Mucosa of descending colon (tissue), 3 donors: ENCODE data around the gene KCNA2. TPM values are rescaled to one million over a fixed set of nuclear protein-coding genes. Genes with fewer than 3 reads are reported as not detected.

Source experiments
- ATAC-seq: fragments of 200-7000 bp; cut with Tn5 transposase; one replicate; pipeline ENCODE4 v1.9.1; 2020; ENCODE audit warnings: mild to moderate bottlenecking, moderate library complexity
- DNase-seq, 3 donors: peaks; one replicate each; pipeline ENCODE4 v3.0.0-alpha.2; 2020
- H3K36me3 ChIP-seq: fragments of 200-600 bp; one replicate; pipeline ENCODE4 v1.8.0; 2021; ENCODE audit warnings: low read depth, mild to moderate bottlenecking
- H3K4me1 ChIP-seq: fragments of 200-600 bp; one replicate; pipeline ENCODE4 v1.8.0; 2021; ENCODE audit warnings: low read depth, mild to moderate bottlenecking
- H3K4me3 ChIP-seq: fragments of 200-600 bp; one replicate; pipeline ENCODE4 v1.8.0; 2021; ENCODE audit warnings: mild to moderate bottlenecking
- H3K9me3 ChIP-seq: fragments of 200-600 bp; one replicate; pipeline ENCODE4 v1.8.0; 2021; ENCODE audit warnings: mild to moderate bottlenecking
- intact Hi-C, 2 donors: fragments of 100-400 bp; cut with DNase I in 1 of 2; cut with micrococcal nuclease in 1 of 2; formaldehyde crosslinking; loops; one replicate each; pipeline versions ENCODE4 v1.11.0 to v1.11.1; 2022; cut with DNase I, micrococcal nuclease
- total RNA-seq, 3 donors: library from RNA; stranded (reverse); fragmentation: NEBNext Ultra II Directional in 2 of 3; extraction: Animal tissue kit (Norgen Biotek cat#: 25700) in 2 of 3; gene quantifications; one replicate each; pipeline versions ENCODE4 v1.2.1 to v1.2.4, GENCODE V29; 2021 to 2023
- TF ChIP-seq, protein P1 (sequence below): fragments of 200-600 bp; IDR thresholded peaks from one replicate; pipeline ENCODE4 v1.8.0; 2022; ENCODE audit warnings: antibody characterized with exemption, mild to moderate bottlenecking
- donor health status: DM: no; HTN: no; CAD: no; lungs with moderate emphysema.
- donor health status: DM: no; HTN: no; CAD: no.
- donor health status: DM: no; HTN: yes; CAD: no.

KCNA2 gene
- total RNA-seq, 3 donors from 2014 or later, result 0.12 to 4.7 (median 0.46) TPM

DNA sequence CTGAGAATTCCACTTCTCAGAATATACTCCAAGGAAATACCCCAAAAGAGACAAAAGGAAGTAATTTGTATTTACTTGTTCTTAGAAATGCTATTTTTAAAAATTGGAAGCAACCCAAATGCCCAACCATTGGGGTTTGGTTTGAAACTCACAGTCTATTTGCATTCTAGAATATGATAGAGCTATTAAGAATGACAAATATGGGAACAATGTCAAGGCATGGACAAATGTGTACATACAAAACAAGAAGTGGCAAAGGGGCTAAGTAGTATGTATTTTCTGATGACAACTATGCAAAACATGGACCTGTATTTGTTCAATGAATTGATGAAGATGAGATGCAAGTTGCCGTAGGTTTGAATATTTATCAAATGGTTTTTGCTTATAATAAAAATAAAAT is 32.8 kb downstream of the KCNA2 start:
- ATAC-seq (no peak), DNase-seq (no peak)
- Histone ChIP-seq H3K4me1 (no peaks in the 10 kb centered on the region), H3K36me3 (no peaks in the 10 kb centered on the region), H3K4me3 (no peak overlapping the region), H3K9me3 (no peaks in the 10 kb centered on the region)
- intact Hi-C loops, result no loop called here
- TF ChIP-seq, protein P1, sequence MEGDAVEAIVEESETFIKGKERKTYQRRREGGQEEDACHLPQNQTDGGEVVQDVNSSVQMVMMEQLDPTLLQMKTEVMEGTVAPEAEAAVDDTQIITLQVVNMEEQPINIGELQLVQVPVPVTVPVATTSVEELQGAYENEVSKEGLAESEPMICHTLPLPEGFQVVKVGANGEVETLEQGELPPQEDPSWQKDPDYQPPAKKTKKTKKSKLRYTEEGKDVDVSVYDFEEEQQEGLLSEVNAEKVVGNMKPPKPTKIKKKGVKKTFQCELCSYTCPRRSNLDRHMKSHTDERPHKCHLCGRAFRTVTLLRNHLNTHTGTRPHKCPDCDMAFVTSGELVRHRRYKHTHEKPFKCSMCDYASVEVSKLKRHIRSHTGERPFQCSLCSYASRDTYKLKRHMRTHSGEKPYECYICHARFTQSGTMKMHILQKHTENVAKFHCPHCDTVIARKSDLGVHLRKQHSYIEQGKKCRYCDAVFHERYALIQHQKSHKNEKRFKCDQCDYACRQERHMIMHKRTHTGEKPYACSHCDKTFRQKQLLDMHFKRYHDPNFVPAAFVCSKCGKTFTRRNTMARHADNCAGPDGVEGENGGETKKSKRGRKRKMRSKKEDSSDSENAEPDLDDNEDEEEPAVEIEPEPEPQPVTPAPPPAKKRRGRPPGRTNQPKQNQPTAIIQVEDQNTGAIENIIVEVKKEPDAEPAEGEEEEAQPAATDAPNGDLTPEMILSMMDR, result no peak

DNA sequence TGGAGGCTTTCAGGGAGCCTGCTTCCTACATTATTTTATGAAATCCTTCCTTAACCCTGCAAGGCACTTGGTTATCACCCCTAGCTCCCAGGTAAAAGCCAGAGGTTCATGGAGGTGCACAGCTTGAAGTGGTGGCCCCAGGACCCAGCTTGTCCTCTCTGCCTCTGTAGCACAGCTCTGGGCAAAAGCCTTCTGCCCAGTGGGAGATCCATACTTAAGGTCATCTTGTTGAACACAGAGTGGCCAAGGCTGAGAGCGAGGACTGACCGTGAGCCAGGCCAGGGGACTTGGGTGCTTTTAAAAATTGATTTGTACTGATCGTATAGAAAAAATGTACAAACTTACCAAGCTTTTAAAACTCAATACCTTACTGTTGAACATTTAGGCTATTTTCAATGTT is 33.4 kb downstream of the KCNA2 start:
- Histone ChIP-seq H3K9me3 (no peaks in the 10 kb centered on the region), H3K4me1 (no peaks in the 10 kb centered on the region), H3K36me3 (no peaks in the 10 kb centered on the region), H3K4me3 (no peak overlapping the region)
- intact Hi-C loops, result no loop called here
- ATAC-seq (no peak), DNase-seq (no peak)
- TF ChIP-seq, protein P1, result no peak

DNA sequence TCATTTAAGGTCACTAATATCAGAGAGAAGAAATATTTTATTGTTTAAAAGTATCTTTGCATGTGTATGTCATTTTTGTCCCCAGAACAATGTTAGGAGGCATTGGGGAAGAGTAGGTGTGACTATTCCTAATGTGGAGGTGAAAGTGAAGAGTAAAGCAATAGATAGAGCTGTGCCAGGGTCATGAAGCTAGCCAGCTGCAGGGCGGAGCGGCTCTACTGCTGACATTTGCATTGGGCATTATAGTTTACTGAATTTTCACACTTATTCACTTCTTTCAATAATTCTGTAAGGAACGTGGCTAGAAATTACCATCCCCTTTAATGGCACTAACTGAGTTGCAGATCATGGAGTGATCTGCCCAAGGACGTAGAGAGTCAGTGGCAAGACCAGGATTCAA is 35.3 kb downstream of the KCNA2 start:
- Histone ChIP-seq H3K4me3 (no peak overlapping the region), H3K4me1 (no peaks in the 10 kb centered on the region), H3K36me3 (no peaks in the 10 kb centered on the region), H3K9me3 (no peaks in the 10 kb centered on the region)
- no peak for ATAC-seq
- intact Hi-C loops, result no loop called here
- DNase-seq, result no peak
- TF ChIP-seq, protein P1, result no peak

DNA sequence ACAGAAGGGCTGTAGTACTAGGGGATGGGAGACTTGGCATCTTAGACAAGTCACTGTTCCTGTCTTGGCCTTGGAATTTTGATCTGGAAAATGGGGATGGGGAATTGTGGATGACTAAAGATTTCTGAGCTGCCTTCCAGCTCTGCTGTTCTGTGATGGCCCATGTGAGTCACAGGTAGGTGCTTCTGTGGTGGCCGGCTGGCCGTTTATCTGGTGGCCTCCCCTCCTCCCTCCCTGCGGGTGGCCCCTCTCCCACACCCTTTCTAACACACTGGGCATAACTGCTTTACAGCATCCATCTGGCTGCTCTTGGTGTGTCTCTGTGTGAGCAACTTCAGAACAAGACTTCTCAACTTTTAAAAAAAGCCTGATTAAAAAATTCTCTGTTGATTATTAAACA is 35.9 kb downstream of the KCNA2 start:
- TF ChIP-seq, protein P1, result no peak
- H3K9me3 ChIP-seq, result no peaks in the 10 kb centered on the region
- DNase-seq (no peak), ATAC-seq (no peak)
- no peaks in the 10 kb centered on the region for H3K36me3 ChIP-seq
- intact Hi-C loops, result no loop called here
- H3K4me3 ChIP-seq, result no peak overlapping the region
- no peaks in the 10 kb centered on the region for H3K4me1 ChIP-seq

DNA sequence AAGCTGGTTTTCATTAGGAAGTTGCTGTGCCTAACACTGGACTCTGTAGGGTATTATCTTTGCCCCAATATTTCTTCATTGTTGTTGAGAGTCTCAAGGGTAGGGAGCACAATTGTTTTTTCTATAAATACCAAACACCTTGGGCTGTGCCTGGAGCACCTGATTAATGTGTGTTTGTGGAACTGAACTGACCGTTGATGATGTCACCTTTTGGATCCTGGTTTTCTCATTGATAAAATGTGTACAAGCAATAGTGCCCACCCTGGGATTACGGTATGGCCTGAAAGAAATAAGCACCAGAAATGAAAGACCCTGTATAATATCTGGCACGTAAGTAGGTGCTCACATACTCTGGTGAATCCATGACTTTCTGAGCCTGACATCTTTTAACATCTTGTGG is 39.3 kb downstream of the KCNA2 start:
- no peaks in the 10 kb centered on the region for H3K36me3 ChIP-seq
- TF ChIP-seq, protein P1, result no peak
- DNase-seq (no peak), ATAC-seq (no peak)
- H3K9me3 ChIP-seq, result no peaks in the 10 kb centered on the region
- no peak overlapping the region for H3K4me3 ChIP-seq
- intact Hi-C loops, result no loop called here
- no peaks in the 10 kb centered on the region for H3K4me1 ChIP-seq

DNA sequence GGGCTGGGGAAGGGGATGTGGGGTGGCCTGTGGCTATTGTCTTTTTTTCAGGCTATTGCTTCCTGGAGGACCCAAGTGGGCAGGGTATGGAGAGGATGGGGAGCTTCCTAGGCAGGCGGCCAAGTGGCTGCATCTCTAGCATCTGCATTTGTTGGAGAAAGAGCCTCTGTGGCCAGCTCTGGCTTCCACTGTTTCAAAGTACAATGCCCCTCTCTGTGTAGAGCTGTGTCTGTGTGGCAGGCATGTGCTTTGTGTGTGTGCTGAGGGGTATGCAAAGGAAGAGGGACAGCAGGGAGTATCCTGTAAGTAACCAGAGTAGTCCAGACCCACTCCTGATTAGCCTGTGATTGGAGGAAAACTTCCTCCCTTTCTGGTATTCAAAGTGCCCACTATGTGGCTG is 40.6 kb downstream of the KCNA2 start:
- DNase-seq (no peak), ATAC-seq (no peak)
- intact Hi-C loops, result no loop called here
- no peaks in the 10 kb centered on the region for H3K9me3 ChIP-seq
- no peak overlapping the region for H3K4me3 ChIP-seq
- H3K4me1 ChIP-seq, result no peaks in the 10 kb centered on the region
- no peaks in the 10 kb centered on the region for H3K36me3 ChIP-seq
- TF ChIP-seq, protein P1, result no peak
